ENCODE measurements around the gene TKTL1. TPM values are rescaled to one million over a fixed set of nuclear protein-coding genes. Genes with fewer than 3 reads are reported as not detected.
A peak's percentile ranks its signal among the peaks of the same experiment; 100 is the strongest.

Gene TKTL1
- total and polyA plus RNA-seq, 2 donors (not counting 1 experiment from before 2014, with no cell fraction given) = not detected

- TF ChIP-seq CTCF (conservative IDR thresholded peaks at IDR 0.05 in 1 of 2, IDR thresholded peaks at IDR 0.05 in 1 of 2; ENCODE audit: low read depth in 1 of 2, low read length in 2 of 2) = no peak
- no peak for TF ChIP-seq EZH2 (IDR thresholded peaks at IDR 0.05; ENCODE audit: low read length, missing control alignments)
- Histone ChIP-seq H3K4me1 (ENCODE audit: control insufficient read depth, extremely low read depth, insufficient read depth, low read length) (no peaks in the 10 kb centered on the region), H3K27me3 (ENCODE audit: control insufficient read depth, insufficient read depth, low read length) (no peaks in the 10 kb centered on the region), H4K20me1 (ENCODE audit: control insufficient read depth, extremely low read depth, insufficient read depth, low read length) (no peaks in the 10 kb centered on the region), H3K4me2 (ENCODE audit: extremely low read depth, insufficient read depth, low read length) (no peak overlapping the region), H3K27ac (ENCODE audit: insufficient read depth, low read length) (no peak overlapping the region), H2AFZ (ENCODE audit: low read length) (no peak overlapping the region), H3K4me3 (replicated peaks in 1 of 4; ENCODE audit: control extremely low read depth in 1 of 4, insufficient read depth in 1 of 4, low read depth in 3 of 4, low read length in 4 of 4) (no peak overlapping the region), H3K79me2 (ENCODE audit: control insufficient read depth, insufficient read depth, low read length) (no peaks in the 10 kb centered on the region), H3K9me3 (ENCODE audit: control insufficient read depth, insufficient read depth, low read depth, low read length) (no peaks in the 10 kb centered on the region), H3K9ac (ENCODE audit: insufficient read depth, low read length) (no peak overlapping the region), H3K36me3 (ENCODE audit: control insufficient read depth, insufficient read depth, low read length) (no peaks in the 10 kb centered on the region)
- peak in 1 of 2 donors; percentile 33 for DNase-seq (ENCODE audit: low read depth in 2 of 2)
These were observed 9.3 kb downstream of the TKTL1 start for GRCh38 chrX:154304846-154305245.

GRCh38 chrX:154305541-154306205 is 10.1 kb downstream of the TKTL1 start:
- Histone ChIP-seq H3K79me2 (ENCODE audit: control insufficient read depth, insufficient read depth, low read length) (no peaks in the 10 kb centered on the region), H2AFZ (ENCODE audit: low read length) (no peak overlapping the region), H3K9me3 (ENCODE audit: control insufficient read depth, insufficient read depth, low read depth, low read length) (no peaks in the 10 kb centered on the region), H3K36me3 (ENCODE audit: control insufficient read depth, insufficient read depth, low read length) (no peaks in the 10 kb centered on the region), H3K27ac (ENCODE audit: insufficient read depth, low read length) (no peak overlapping the region), H3K27me3 (ENCODE audit: control insufficient read depth, insufficient read depth, low read length) (no peaks in the 10 kb centered on the region), H3K4me1 (ENCODE audit: control insufficient read depth, extremely low read depth, insufficient read depth, low read length) (no peaks in the 10 kb centered on the region), H3K9ac (ENCODE audit: insufficient read depth, low read length) (no peak overlapping the region), H3K4me3 (replicated peaks in 1 of 4; ENCODE audit: control extremely low read depth in 1 of 4, insufficient read depth in 1 of 4, low read depth in 3 of 4, low read length in 4 of 4) (no peak overlapping the region), H4K20me1 (ENCODE audit: control insufficient read depth, extremely low read depth, insufficient read depth, low read length) (no peaks in the 10 kb centered on the region), H3K4me2 (ENCODE audit: extremely low read depth, insufficient read depth, low read length) (no peak overlapping the region)
- DNase-seq (ENCODE audit: low read depth in 2 of 2) = no peak
- TF ChIP-seq CTCF (conservative IDR thresholded peaks at IDR 0.05 in 1 of 2, IDR thresholded peaks at IDR 0.05 in 1 of 2; ENCODE audit: low read depth in 1 of 2, low read length in 2 of 2) (no peak), EZH2 (IDR thresholded peaks at IDR 0.05; ENCODE audit: low read length, missing control alignments) (no peak)

DNA sequence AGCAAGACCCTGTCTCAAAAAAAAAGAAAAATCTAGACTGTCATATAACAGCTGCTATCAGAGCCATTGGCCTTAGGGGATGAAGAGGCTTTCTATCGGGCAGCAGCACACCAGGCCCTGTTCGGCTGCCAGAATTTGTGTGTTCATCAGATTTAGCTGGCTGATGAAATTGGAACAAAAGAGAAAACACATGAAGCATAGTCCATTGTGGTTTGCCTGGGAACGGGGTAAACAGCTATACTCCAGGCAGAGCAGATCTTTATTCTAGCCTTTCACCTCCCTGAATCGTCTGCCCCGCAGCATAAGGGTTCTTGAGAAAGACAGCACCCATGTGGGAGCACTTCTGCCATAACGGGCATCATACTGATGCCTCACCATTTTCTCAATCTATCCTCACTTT is 11.6 kb downstream of the TKTL1 start:
- Histone ChIP-seq H3K27ac (ENCODE audit: insufficient read depth, low read length) (no peak overlapping the region), H4K20me1 (ENCODE audit: control insufficient read depth, extremely low read depth, insufficient read depth, low read length) (no peaks in the 10 kb centered on the region), H3K9ac (ENCODE audit: insufficient read depth, low read length) (no peak overlapping the region), H3K4me2 (ENCODE audit: extremely low read depth, insufficient read depth, low read length) (no peak overlapping the region), H3K9me3 (ENCODE audit: control insufficient read depth, insufficient read depth, low read depth, low read length) (no peaks in the 10 kb centered on the region), H3K79me2 (ENCODE audit: control insufficient read depth, insufficient read depth, low read length) (no peaks in the 10 kb centered on the region), H3K4me1 (ENCODE audit: control insufficient read depth, extremely low read depth, insufficient read depth, low read length) (no peaks in the 10 kb centered on the region), H3K4me3 (replicated peaks in 1 of 4; ENCODE audit: control extremely low read depth in 1 of 4, insufficient read depth in 1 of 4, low read depth in 3 of 4, low read length in 4 of 4) (no peak overlapping the region), H2AFZ (ENCODE audit: low read length) (no peak overlapping the region), H3K27me3 (ENCODE audit: control insufficient read depth, insufficient read depth, low read length) (no peaks in the 10 kb centered on the region), H3K36me3 (ENCODE audit: control insufficient read depth, insufficient read depth, low read length) (no peaks in the 10 kb centered on the region)
- DNase-seq (ENCODE audit: low read depth in 2 of 2) = no peak
- TF ChIP-seq CTCF (conservative IDR thresholded peaks at IDR 0.05 in 1 of 2, IDR thresholded peaks at IDR 0.05 in 1 of 2; ENCODE audit: low read depth in 1 of 2, low read length in 2 of 2) (no peak), EZH2 (IDR thresholded peaks at IDR 0.05; ENCODE audit: low read length, missing control alignments) (no peak)

All from fibroblast of lung (primary cell).